ENCODE results near the gene HIGD1C.

Gene HIGD1C

GRCh38 chr12:50971946-50972345 is 19.6 kb downstream of the HIGD1C start:
- Histone ChIP-seq H3K27ac (ENCODE audit: extremely low read depth, low read depth, low read length) (no peak overlapping the region), H3K4me1 (ENCODE audit: control insufficient read depth, insufficient read depth, low read length) (no peaks in the 10 kb centered on the region), H3K4me3 (ENCODE audit: low read depth, low read length) (no peak overlapping the region), H3K36me3 (ENCODE audit: control insufficient read depth in 2 of 2, insufficient read depth in 1 of 2, low read length in 2 of 2) (peaks cover 0 to 9% of the 10 kb centered on the region in 2 experiments; a peak in 2 of 3 replicates), H3K9me3 (ENCODE audit: control insufficient read depth, insufficient read depth, low read depth, low read length) (no peaks in the 10 kb centered on the region)
- TF ChIP-seq ZNF202 (tag by site-specific recombination; IDR thresholded peaks at IDR 0.05; ENCODE audit: borderline replicate concordance) = no peak
- TF ChIP-seq ZNF2 (tag by site-specific recombination; IDR thresholded peaks at IDR 0.05) = no peak
- no peak for TF ChIP-seq MEIS1 (CRISPR knock-in tag; IDR thresholded peaks at IDR 0.05; ENCODE audit: borderline replicate concordance)
- TF ChIP-seq PATZ1 (tag by site-specific recombination; IDR thresholded peaks at IDR 0.05) = no peak
- TF ChIP-seq ZNF24 (tag by site-specific recombination; IDR thresholded peaks at IDR 0.05) = no peak
- TF ChIP-seq BCL11B (tag by site-specific recombination; IDR thresholded peaks at IDR 0.05; ENCODE audit: low read depth) = no peak
- TF ChIP-seq, protein P1, sequence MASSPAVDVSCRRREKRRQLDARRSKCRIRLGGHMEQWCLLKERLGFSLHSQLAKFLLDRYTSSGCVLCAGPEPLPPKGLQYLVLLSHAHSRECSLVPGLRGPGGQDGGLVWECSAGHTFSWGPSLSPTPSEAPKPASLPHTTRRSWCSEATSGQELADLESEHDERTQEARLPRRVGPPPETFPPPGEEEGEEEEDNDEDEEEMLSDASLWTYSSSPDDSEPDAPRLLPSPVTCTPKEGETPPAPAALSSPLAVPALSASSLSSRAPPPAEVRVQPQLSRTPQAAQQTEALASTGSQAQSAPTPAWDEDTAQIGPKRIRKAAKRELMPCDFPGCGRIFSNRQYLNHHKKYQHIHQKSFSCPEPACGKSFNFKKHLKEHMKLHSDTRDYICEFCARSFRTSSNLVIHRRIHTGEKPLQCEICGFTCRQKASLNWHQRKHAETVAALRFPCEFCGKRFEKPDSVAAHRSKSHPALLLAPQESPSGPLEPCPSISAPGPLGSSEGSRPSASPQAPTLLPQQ (tag by site-specific recombination; IDR thresholded peaks at IDR 0.05) = no peak
- no peak for TF ChIP-seq ZBTB8A (tag by site-specific recombination; IDR thresholded peaks at IDR 0.05)
- TF ChIP-seq ZNF629 (tag by site-specific recombination; IDR thresholded peaks at IDR 0.05) = no peak
- TF ChIP-seq ZNF132 (tag by site-specific recombination; IDR thresholded peaks at IDR 0.05; ENCODE audit: borderline replicate concordance) = no peak
- no peak for TF ChIP-seq ZNF37A (tag by site-specific recombination; IDR thresholded peaks at IDR 0.05)
- CTCF ChIA-PET = no interaction called here
- POLR2A ChIA-PET = no interaction called here

DNA sequence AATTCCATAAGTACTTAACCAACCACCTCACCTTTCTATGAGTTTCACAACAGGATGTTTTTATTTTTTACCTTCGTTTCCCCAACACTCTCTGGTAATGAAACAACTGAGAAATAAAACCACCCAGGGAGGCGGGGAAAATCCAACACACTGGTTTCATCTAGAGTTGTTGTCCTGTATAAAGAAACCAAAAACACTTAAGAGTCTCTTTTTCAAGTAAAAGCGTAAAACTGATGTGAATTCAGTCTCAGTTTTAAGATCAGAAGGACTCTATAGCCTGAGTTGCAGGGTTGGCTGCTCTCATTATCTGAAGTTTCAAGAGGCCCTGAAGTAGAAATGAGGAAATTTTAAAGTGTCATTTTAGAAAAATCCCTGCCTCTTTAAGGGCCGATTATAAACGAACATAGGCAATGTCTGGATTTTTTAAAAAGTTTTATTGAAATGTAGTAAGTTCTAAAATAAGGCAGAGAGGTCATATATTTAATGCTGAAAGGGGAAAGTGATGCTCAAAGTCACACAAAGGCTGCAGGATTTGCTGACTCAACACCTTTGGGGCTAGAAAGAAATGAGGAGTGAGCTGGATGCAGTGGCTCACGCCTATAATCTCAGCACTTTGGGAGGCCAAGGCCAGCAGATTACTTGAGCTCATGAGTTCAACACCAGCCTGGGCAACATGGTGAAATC is 27.2 kb downstream of the HIGD1C start:
- Histone ChIP-seq H3K9me3 (ENCODE audit: control insufficient read depth, insufficient read depth, low read depth, low read length) (no peaks in the 10 kb centered on the region), H3K36me3 (ENCODE audit: control insufficient read depth in 2 of 2, insufficient read depth in 1 of 2, low read length in 2 of 2) (peaks cover 0 to 5% of the 10 kb centered on the region in 2 experiments; a peak in 1 of 3 replicates), H3K4me3 (ENCODE audit: low read depth, low read length) (no peak overlapping the region), H3K4me1 (ENCODE audit: control insufficient read depth, insufficient read depth, low read length) (no peaks in the 10 kb centered on the region), H3K27ac (ENCODE audit: extremely low read depth, low read depth, low read length) (no peak overlapping the region)
- CTCF ChIA-PET = interaction anchor here (1.2 kb wide), 1 partner anchor 10 kb away, joined by 3 read pairs; no protein-coding TSS in a partner anchor
- POLR2A ChIA-PET = no interaction called here
- no peak for TF ChIP-seq ZSCAN23 (tag by site-specific recombination; IDR thresholded peaks at IDR 0.05)
- no peak for TF ChIP-seq ZNF473 (tag by site-specific recombination; IDR thresholded peaks at IDR 0.05)
- no peak for TF ChIP-seq ZNF623 (tag by site-specific recombination; IDR thresholded peaks at IDR 0.05)
- TF ChIP-seq ZNF398 (tag by site-specific recombination; IDR thresholded peaks at IDR 0.05) = no peak
- no peak for TF ChIP-seq PRDM6 (tag by site-specific recombination; IDR thresholded peaks at IDR 0.05)
- no peak for TF ChIP-seq TCF7L2 (IDR thresholded peaks at IDR 0.05; ENCODE audit: borderline replicate concordance, low read depth, low read length)
- TF ChIP-seq ZBTB20 (tag by site-specific recombination; IDR thresholded peaks at IDR 0.05) = no peak
- TF ChIP-seq ZNF16 (tag by site-specific recombination; IDR thresholded peaks at IDR 0.05; ENCODE audit: low read depth) = no peak
- TF ChIP-seq ZNF341 (tag by site-specific recombination; IDR thresholded peaks at IDR 0.05; ENCODE audit: low read depth) = no peak
- TF ChIP-seq KLF10 (tag by site-specific recombination; IDR thresholded peaks at IDR 0.05) = no peak
- TF ChIP-seq ZNF169 (tag by site-specific recombination; IDR thresholded peaks at IDR 0.05) = no peak
- no peak for TF ChIP-seq ZNF350 (tag by site-specific recombination; IDR thresholded peaks at IDR 0.05)
- no peak for TF ChIP-seq ZNF777 (tag by site-specific recombination; IDR thresholded peaks at IDR 0.05; ENCODE audit: borderline replicate concordance)
- TF ChIP-seq ZNF529 (tag by site-specific recombination; IDR thresholded peaks at IDR 0.05; ENCODE audit: insufficient replicate concordance) = no peak
